Sigmoid colon (tissue), 7 donors: ENCODE results near the gene HYAL4. TPM values are rescaled to one million over a fixed set of nuclear protein-coding genes. Genes with fewer than 3 reads are reported as not detected.

Source experiments
- DNase-seq: peaks from one replicate; pipeline ENCODE4 v3.0.0-alpha.2; 2019
- H3K27ac ChIP-seq, 4 donors: fragments of 200-600 bp; sonication (generic); one replicate each; pipeline ENCODE4 v1.5.1; 2016 to 2019; ENCODE audit warnings: mild to moderate bottlenecking in 1 of 4
- H3K27me3 ChIP-seq, 3 donors: fragments of 200-600 bp; sonication (generic); one replicate each; pipeline ENCODE4 v1.5.1; 2019; ENCODE audit warnings: mild to moderate bottlenecking in 1 of 3
- H3K36me3 ChIP-seq, 4 donors: fragments of 200-600 bp; sonication (generic); one replicate each; pipeline ENCODE4 v1.5.1; 2016 to 2019
- H3K4me1 ChIP-seq, 4 donors: fragments of 200-600 bp; sonication (generic); one replicate each; pipeline ENCODE4 v1.5.1; 2017 to 2019
- H3K4me3 ChIP-seq, 4 donors: fragments of 200-600 bp; sonication (generic); one replicate each; pipeline ENCODE4 v1.5.1; 2017 to 2019; ENCODE audit warnings: mild to moderate bottlenecking in 2 of 4, moderate library complexity in 1 of 4
- H3K9me3 ChIP-seq, 4 donors: fragments of 200-600 bp in 3 of 4; sonication (generic) in 3 of 4; one replicate each; pipeline versions ENCODE4 v1.5.1 to v1.6.1; 2013 to 2019
- EP300 ChIP-seq, 4 donors: sonication (generic); formaldehyde crosslinking; IDR thresholded peaks; one replicate each; pipeline ENCODE4 v1.6.1; 2017; ENCODE audit warnings: antibody characterized with exemption in 4 of 4
- POLR2A ChIP-seq, 2 donors: fragments of 450-650 bp; IDR thresholded peaks; one replicate each; pipeline ENCODE4 v1.6.1; 2016; ENCODE audit warnings: antibody characterized with exemption in 2 of 2, mild to moderate bottlenecking in 2 of 2, moderate library complexity in 2 of 2
- POLR2AphosphoS5 ChIP-seq, 4 donors: sonication (generic); formaldehyde crosslinking; IDR thresholded peaks; one replicate each; pipeline ENCODE4 v1.6.1; 2017; ENCODE audit warnings: antibody characterized with exemption in 4 of 4
- WGBS, 2 donors: extraction: QIAGEN DNeasy Blood & Tissue Kit; methylation state at CpG; one replicate each; pipeline ENCODE4 v1.1.7; 2013; 5-methylcytosine and 5-hydroxymethylcytosine counted together
- intact Hi-C: fragments of 100-400 bp; cut with DNase I; formaldehyde crosslinking; loops from one replicate; pipeline ENCODE4 v1.15.1; 2023
- polyA plus RNA-seq, 3 donors: library from polyadenylated mRNA; stranded (reverse); fragments of 200-250 nt; gene quantifications; one replicate each; pipeline ENCODE4 v1.2.3, GENCODE V29; 2013
- total RNA-seq, 4 donors: library from RNA; depleted of rRNA; stranded (reverse); fragments of >200 nt; gene quantifications; one replicate each; pipeline ENCODE4 v1.1.0, GENCODE V29; 2016
- TF ChIP-seq, protein P1 (sequence below), 4 experiments: fragments of 450-650 bp in 3 of 4; fragments of 200-600 bp in 1 of 4; IDR thresholded peaks; one replicate each; pipeline ENCODE4 v1.5.1; 2016 to 2019; ENCODE audit warnings: antibody characterized with exemption in 4 of 4, mild to moderate bottlenecking in 3 of 4, moderate library complexity in 2 of 4
- donor health status: healthy with polysubstance abuse.
- donor health status: Bipolar disorder and iron deficiency.
- donor health status: healthy.

The HYAL4 gene
- total and polyA plus RNA-seq, 7 donors = 0.09 TPM; not detected in 6

DNA sequence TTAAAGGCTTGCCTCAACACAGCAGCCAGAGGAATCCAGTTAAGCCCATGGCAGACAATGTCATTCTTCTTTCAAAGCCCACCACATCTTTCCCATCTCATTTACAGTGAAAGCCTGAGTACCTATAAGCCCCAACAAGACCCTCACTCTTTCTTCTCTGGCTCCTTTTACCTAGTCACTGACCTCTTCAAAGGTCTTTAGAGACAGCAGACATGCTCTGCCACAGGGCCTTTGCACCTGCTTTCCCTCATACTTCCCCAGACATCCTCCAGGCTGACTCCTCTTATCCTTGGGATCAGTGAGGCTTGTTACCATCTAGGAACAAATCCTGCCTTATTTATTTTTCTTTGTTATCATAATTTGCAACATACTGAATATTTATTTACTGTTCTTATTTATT is 17.8 kb downstream of the HYAL4 start:
- Histone ChIP-seq H3K27ac (no peak overlapping the region), H3K4me1 (no peaks in the 10 kb centered on the region), H3K9me3 (no peaks in the 10 kb centered on the region), H3K36me3 (no peaks in the 10 kb centered on the region), H3K27me3 (no peaks in the 10 kb centered on the region), H3K4me3 (no peak overlapping the region)
- TF ChIP-seq EP300 (IDR thresholded peaks at IDR 0.05) = no peak
- intact Hi-C loops = no loop called here
- DNase-seq = no peak

DNA sequence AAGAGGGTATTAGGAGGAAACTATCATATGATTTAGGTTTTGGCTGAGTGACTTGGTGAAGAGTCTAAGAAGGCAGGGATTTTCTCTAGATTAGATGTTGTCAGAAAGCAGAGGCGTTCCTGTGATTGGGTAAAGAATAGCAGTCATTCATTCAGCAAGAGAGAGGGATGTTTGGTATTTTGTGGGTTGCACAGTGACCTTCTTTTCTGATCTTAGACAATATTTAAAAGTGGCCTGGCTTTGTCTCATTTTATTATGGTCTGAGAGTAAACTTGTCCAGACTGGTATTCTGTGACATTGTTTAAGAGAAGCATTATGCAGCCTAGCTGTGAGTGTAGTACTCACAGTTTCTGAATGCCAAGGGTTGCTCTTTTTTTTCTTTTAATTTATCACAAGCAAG is 18.5 kb downstream of the HYAL4 start:
- Histone ChIP-seq H3K4me3 (no peak overlapping the region), H3K27me3 (no peaks in the 10 kb centered on the region), H3K36me3 (no peaks in the 10 kb centered on the region), H3K9me3 (no peaks in the 10 kb centered on the region), H3K27ac (no peak overlapping the region), H3K4me1 (no peaks in the 10 kb centered on the region)
- WGBS, 2 donors = 81 to 83% methylated on average over 1 of the region's 1 CpG
- TF ChIP-seq POLR2AphosphoS5 (IDR thresholded peaks at IDR 0.05) = no peak
- TF ChIP-seq POLR2A (IDR thresholded peaks at IDR 0.05) = no peak
- no peak for TF ChIP-seq EP300 (IDR thresholded peaks at IDR 0.05)
- TF ChIP-seq, protein P1, sequence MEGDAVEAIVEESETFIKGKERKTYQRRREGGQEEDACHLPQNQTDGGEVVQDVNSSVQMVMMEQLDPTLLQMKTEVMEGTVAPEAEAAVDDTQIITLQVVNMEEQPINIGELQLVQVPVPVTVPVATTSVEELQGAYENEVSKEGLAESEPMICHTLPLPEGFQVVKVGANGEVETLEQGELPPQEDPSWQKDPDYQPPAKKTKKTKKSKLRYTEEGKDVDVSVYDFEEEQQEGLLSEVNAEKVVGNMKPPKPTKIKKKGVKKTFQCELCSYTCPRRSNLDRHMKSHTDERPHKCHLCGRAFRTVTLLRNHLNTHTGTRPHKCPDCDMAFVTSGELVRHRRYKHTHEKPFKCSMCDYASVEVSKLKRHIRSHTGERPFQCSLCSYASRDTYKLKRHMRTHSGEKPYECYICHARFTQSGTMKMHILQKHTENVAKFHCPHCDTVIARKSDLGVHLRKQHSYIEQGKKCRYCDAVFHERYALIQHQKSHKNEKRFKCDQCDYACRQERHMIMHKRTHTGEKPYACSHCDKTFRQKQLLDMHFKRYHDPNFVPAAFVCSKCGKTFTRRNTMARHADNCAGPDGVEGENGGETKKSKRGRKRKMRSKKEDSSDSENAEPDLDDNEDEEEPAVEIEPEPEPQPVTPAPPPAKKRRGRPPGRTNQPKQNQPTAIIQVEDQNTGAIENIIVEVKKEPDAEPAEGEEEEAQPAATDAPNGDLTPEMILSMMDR (IDR thresholded peaks at IDR 0.05) = no peak
- DNase-seq = no peak
- intact Hi-C loops = no loop called here

DNA sequence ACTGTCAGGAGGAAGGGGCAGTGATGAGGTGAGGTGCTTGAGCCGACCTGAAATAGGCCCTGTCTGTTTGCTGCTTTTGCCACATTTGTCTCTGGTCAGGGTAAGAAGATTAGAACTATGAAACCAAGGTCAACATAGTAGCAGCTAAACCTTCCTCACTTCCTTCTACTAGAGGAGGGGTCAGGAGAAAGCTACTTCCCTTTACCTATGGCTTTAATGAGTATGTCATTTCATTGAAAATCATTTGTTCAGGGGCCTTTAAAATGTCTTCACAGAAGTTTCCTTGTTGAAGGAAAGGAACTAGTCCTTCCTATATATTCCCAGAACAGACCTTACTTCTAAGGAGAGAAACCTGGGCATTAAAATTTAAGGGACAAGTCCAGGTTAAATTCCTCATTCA is 19.0 kb downstream of the HYAL4 start:
- Histone ChIP-seq H3K27ac (no peak overlapping the region), H3K36me3 (no peaks in the 10 kb centered on the region), H3K27me3 (no peaks in the 10 kb centered on the region), H3K9me3 (no peaks in the 10 kb centered on the region), H3K4me3 (no peak overlapping the region), H3K4me1 (no peaks in the 10 kb centered on the region)
- no peak for DNase-seq
- no peak for TF ChIP-seq POLR2AphosphoS5 (IDR thresholded peaks at IDR 0.05)
- no peak for TF ChIP-seq POLR2A (IDR thresholded peaks at IDR 0.05)
- TF ChIP-seq, protein P1 (IDR thresholded peaks at IDR 0.05) = no peak
- TF ChIP-seq EP300 (IDR thresholded peaks at IDR 0.05) = no peak
- WGBS, 2 donors = 14 to 38% methylated on average over 1 of the region's 1 CpG
- intact Hi-C loops = loop anchor here (2.0 kb wide), 1 partner anchor 67 kb away; no protein-coding TSS in a partner anchor

DNA sequence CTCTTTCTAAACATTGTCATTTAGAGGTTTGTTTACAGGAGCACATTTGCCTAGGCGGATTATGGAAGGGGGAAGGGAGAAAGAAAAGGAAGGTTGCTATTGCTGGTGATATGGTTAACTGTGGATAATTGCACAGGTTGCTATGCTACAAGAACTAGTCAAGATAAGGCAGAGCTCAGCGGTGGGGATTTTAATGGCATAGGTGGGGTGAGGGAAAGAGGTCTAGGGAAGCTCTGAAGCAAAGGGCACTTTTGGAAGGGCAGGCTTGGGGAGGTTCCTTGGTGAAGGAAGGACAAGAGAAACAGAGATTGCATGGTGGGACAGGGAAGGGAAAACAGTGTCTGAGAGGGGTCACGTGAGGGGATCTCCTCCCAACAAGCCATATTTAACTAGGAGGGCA is 19.5 kb downstream of the HYAL4 start:
- intact Hi-C loops = loop anchor here (2.0 kb wide), 1 partner anchor 68 kb away; no protein-coding TSS in a partner anchor
- H3K27ac ChIP-seq = no peak overlapping the region
- H3K36me3 ChIP-seq = no peaks in the 10 kb centered on the region
- no peak for TF ChIP-seq POLR2AphosphoS5 (IDR thresholded peaks at IDR 0.05)
- TF ChIP-seq EP300 (IDR thresholded peaks at IDR 0.05) = no peak
- TF ChIP-seq, protein P1 (IDR thresholded peaks at IDR 0.05) = no peak
- WGBS, 2 donors = 28 to 59% methylated on average over 3 of the region's 3 CpGs
- no peaks in the 10 kb centered on the region for H3K4me1 ChIP-seq
- H3K4me3 ChIP-seq = no peak overlapping the region
- H3K9me3 ChIP-seq = no peaks in the 10 kb centered on the region
- H3K27me3 ChIP-seq = no peaks in the 10 kb centered on the region
- DNase-seq = no peak

DNA sequence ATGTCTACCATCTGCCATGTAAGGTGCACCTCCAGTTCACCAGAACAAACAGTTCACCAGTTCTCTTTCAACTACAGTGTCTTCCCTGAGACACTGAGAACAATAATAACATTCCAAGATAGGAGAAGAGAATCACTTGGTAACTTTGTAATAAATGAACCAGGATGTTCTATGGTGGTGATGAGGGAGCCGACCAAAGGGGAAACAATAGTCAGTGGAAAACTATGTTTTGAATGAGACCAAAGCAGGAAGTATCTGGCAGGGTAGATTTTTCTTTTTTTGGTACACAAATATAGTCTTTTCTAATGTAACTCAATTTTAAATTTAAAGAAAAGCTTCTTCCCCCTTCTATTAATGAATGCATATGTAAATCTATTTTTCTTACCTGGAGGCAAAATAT is 20.0 kb downstream of the HYAL4 start:
- H3K4me3 ChIP-seq = no peak overlapping the region
- H3K36me3 ChIP-seq = no peaks in the 10 kb centered on the region
- H3K4me1 ChIP-seq = no peaks in the 10 kb centered on the region
- peaks cover 0 to 2% (median 0%) of the 10 kb centered on the region in 3 donors for H3K27me3 ChIP-seq
- no peak overlapping the region for H3K27ac ChIP-seq
- intact Hi-C loops = loop anchor here (1.0 to 5.0 kb wide), 5 partner anchors 68 to 373 kb away; no protein-coding TSS in a partner anchor
- WGBS, 2 donors = 43 to 60% methylated on average over 1 of the region's 1 CpG
- H3K9me3 ChIP-seq = no peaks in the 10 kb centered on the region
- TF ChIP-seq, protein P1 (IDR thresholded peaks at IDR 0.05) = no peak
- TF ChIP-seq POLR2AphosphoS5 (IDR thresholded peaks at IDR 0.05) = no peak
- TF ChIP-seq EP300 (IDR thresholded peaks at IDR 0.05) = no peak
- TF ChIP-seq POLR2A (IDR thresholded peaks at IDR 0.05) = no peak
- no peak for DNase-seq
